ENCODE data around the gene CLCN7.
"Not testable (repeated sequence)": the region's sequence is repeated elsewhere in the genome, so short reads cannot be mapped to it uniquely, and the experiment has no call there.

Gene CLCN7

DNA sequence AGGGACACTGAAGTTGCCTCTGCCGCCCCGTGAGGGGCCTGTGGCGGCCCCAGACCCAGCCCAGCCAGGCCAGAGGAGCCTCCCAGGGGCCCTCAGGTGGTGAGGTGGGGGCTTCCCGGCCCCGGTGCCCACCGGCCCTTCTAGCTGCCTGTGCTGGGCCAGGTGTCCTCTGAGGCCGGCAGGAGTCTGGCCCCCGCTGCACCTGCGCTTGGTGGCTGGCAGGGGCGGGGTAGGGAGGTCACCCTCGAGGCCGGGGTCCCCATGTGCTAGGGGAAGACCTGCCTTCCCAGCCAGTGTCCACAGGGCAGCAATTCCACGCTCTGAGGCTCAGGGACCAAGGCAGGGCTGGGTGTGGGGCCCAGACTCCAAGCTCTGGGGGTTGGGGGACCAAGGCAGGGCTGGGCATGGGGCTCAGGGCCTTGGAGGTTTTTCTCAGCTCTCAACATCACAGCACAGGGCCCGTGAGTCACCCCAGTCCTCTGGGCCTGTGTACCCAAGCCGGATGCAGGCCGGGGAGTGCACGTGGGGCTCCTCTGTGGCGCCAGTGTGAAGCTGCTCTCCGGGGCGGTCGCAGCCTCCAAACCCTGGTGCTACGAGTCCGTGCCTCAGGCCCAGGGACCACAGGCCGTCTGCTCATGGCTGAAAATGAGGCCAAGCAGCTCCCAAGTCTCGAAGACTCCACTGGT lies 29.2 kb downstream of the CLCN7 start:
- H3K36me3 ChIP-seq (ENCODE audit: control insufficient read depth, insufficient read depth, low read length): peaks cover 3% of the 10 kb centered on the region
- no peaks in the 10 kb centered on the region for H3K27me3 ChIP-seq (ENCODE audit: control insufficient read depth, insufficient read depth, low read length, poor library complexity, severe bottlenecking)
- H3K4me1 ChIP-seq (ENCODE audit: control insufficient read depth, insufficient read depth, low read length): no peaks in the 10 kb centered on the region
- no peaks in the 10 kb centered on the region for H3K9me3 ChIP-seq (ENCODE audit: control insufficient read depth, low read length)
- H3K4me3 ChIP-seq (ENCODE audit: insufficient read depth, low read depth, low read length): no peak overlapping the region
- WGBS, 2 experiments: 94% methylated on average over 25 of the region's 25 CpGs
- H3K27ac ChIP-seq (ENCODE audit: insufficient read depth, low read depth, low read length, poor library complexity, severe bottlenecking): no peak overlapping the region

DNA sequence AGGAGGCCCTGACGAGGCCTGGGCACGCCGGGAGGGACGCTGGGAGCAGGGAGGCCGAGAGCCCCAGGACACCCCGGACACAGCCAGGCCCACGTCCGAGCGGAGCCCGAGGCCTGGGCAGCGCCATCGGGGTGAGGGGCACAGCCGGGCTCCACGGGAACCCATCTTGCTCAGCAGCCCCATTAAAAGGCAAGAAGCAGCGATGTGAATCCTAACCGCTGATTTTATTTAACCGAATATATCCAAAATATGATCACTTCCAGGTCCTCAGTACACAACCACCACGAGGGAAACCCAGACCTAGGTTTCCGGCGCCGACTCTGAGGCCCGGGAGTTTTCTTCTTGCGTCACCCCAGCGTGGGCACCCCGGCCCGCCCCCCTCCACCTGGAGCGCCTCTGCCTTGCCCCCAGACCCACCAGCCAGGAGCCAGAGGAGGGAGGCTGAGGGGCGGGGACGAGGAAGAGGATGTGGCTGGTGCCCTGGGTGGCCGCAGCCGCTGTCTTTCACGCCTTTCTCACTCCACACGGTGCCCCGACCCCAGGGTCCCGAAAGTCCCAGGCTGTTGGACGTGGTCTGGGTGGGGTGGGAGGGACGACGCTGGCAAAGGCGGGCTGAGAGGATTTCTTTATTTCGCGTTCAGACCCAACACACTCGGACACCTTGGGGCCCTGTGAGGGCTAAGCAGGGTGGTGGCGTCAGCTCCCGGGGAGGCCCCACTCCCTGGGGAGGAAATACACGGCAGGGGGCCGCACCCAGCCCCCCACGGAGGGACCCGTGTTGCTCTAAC lies 29.9 kb downstream of the CLCN7 start:
- H3K27me3 ChIP-seq (ENCODE audit: control insufficient read depth, insufficient read depth, low read length, poor library complexity, severe bottlenecking): no peaks in the 10 kb centered on the region
- no peaks in the 10 kb centered on the region for H3K9me3 ChIP-seq (ENCODE audit: control insufficient read depth, low read length)
- no peaks in the 10 kb centered on the region for H3K4me1 ChIP-seq (ENCODE audit: control insufficient read depth, insufficient read depth, low read length)
- H3K4me3 ChIP-seq (ENCODE audit: insufficient read depth, low read depth, low read length): no peak overlapping the region
- peaks cover 3% of the 10 kb centered on the region for H3K36me3 ChIP-seq (ENCODE audit: control insufficient read depth, insufficient read depth, low read length)
- 94% methylated on average over 48 of the region's 48 CpGs for WGBS, 2 experiments
- no peak overlapping the region for H3K27ac ChIP-seq (ENCODE audit: insufficient read depth, low read depth, low read length, poor library complexity, severe bottlenecking)

DNA sequence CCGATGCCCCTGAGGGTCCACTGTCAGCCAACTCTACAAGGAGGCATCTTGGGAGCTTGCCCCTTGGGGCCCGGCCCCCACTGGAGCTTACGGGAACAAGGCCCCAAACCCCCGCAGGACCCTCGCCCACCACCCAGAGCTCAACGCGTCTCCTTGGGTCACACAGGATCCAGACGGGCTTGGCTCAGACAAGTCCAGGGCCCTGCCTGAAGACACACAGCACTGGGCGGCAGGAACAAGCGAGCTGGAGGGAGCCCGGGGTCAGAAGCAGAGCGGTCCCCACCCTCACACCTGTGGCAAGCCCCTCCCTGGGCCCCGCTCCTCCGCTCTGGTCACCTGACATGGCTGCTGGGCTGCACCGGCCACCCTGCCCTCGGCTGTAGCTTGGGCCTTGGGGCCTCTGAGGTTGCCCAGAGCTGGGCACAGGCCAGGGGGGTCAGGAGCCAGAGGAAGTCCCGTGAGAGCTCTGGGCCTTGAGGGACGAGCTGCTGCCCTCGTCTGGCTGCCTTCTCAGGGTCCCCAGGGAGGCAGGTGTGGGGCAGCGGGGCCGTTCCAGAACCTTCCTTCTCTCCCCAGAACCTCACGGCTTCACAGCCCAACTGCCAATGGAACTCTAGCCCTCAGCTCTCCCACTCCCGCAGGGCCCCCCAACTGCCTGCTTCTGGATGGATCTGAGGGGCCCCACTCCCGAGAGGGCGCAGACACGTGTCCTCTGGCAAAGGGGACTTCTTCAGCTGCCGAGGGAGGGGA lies 30.7 kb downstream of the CLCN7 start, which contains the start of gene CCDC154:
CCDC154 (minus strand) TSS at position 577 of the 750 bp plus-strand sequence; CDS start at position 343, 234 bp downstream.
- WGBS, 2 experiments: 91% methylated on average over 27 of the region's 27 CpGs
- Histone ChIP-seq H3K36me3 (ENCODE audit: control insufficient read depth, insufficient read depth, low read length) (no peaks in the 10 kb centered on the region), H3K4me1 (ENCODE audit: control insufficient read depth, insufficient read depth, low read length) (no peaks in the 10 kb centered on the region), H3K27ac (ENCODE audit: insufficient read depth, low read depth, low read length, poor library complexity, severe bottlenecking) (peak within 1 kb of the TSS; percentile 8), H3K4me3 (ENCODE audit: insufficient read depth, low read depth, low read length) (no peak within 1 kb of the TSS), H3K9me3 (ENCODE audit: control insufficient read depth, low read length) (no peaks in the 10 kb centered on the region), H3K27me3 (ENCODE audit: control insufficient read depth, insufficient read depth, low read length, poor library complexity, severe bottlenecking) (no peaks in the 10 kb centered on the region)

DNA sequence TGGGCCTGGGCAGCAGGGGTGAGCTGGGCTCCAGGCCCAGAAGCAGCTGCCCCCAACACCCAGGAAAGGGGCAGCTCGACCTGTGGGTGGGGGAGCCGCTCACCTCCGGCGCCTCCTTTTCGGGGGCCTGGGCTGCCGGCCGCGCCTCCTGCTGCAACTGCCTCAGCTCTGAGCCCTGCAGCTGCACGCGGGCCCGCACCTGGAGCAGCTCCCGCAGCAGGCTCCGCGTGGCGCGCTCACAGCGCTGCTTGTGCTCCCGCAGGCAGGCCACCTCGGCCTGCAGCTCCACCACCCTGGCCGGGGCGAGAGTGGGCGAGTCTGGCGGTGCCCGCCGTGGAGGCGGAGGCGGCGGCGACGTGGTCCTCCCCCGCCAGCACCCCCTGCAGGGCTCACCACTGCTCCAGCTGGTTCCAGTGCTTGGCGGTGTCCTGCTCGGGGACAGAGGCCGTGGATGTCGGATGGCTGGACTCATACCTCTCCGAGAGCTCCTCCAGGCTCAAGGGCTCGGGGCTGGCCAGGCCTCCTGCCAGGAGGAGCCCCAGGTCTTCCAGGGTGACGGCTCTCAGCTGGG lies 31.3 kb downstream of the CLCN7 start:
- peak overlapping the region; percentile 8 for H3K27ac ChIP-seq (ENCODE audit: insufficient read depth, low read depth, low read length, poor library complexity, severe bottlenecking)
- 88% methylated on average over 38 of the region's 38 CpGs for WGBS, 2 experiments

DNA sequence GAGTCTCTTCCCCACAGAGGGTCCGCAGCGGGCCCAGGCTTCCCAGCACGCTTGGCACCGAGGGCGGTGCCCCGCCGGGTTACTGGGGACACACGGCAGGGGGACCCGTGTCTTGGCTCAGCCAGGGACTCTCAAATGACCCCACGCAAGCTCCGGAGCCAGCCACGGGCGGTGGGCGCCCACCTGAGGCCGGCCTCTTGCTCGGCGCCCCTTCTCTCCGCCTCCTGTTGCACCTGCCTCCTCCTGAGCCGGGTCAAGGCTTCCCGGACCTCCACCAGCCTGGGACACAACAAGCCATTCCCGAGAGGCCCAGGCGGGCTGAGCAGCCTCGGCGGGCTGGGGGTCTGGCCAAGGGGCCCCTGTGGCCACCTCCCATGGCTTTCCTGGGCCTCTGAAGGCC lies 32.1 kb downstream of the CLCN7 start:
- H3K27me3 ChIP-seq (ENCODE audit: control insufficient read depth, insufficient read depth, low read length, poor library complexity, severe bottlenecking): no peaks in the 10 kb centered on the region
- no peak overlapping the region for H3K27ac ChIP-seq (ENCODE audit: insufficient read depth, low read depth, low read length, poor library complexity, severe bottlenecking)
- H3K4me1 ChIP-seq (ENCODE audit: control insufficient read depth, insufficient read depth, low read length): no peaks in the 10 kb centered on the region
- 91 to 92% methylated on average over 24 of the region's 24 CpGs for WGBS, 2 experiments
- no peak overlapping the region for H3K4me3 ChIP-seq (ENCODE audit: insufficient read depth, low read depth, low read length)
- H3K9me3 ChIP-seq (ENCODE audit: control insufficient read depth, low read length): no peaks in the 10 kb centered on the region
- H3K36me3 ChIP-seq (ENCODE audit: control insufficient read depth, insufficient read depth, low read length): no peaks in the 10 kb centered on the region

More for the DNA sequence above, 31.3 kb downstream of the CLCN7 start:
- Histone ChIP-seq H3K36me3 (ENCODE audit: control insufficient read depth, insufficient read depth, low read length) (no peaks in the 10 kb centered on the region), H3K4me3 (ENCODE audit: insufficient read depth, low read depth, low read length) (no peak overlapping the region), H3K4me1 (ENCODE audit: control insufficient read depth, insufficient read depth, low read length) (no peaks in the 10 kb centered on the region), H3K27me3 (ENCODE audit: control insufficient read depth, insufficient read depth, low read length, poor library complexity, severe bottlenecking) (no peaks in the 10 kb centered on the region), H3K9me3 (ENCODE audit: control insufficient read depth, low read length) (no peaks in the 10 kb centered on the region)

DNA sequence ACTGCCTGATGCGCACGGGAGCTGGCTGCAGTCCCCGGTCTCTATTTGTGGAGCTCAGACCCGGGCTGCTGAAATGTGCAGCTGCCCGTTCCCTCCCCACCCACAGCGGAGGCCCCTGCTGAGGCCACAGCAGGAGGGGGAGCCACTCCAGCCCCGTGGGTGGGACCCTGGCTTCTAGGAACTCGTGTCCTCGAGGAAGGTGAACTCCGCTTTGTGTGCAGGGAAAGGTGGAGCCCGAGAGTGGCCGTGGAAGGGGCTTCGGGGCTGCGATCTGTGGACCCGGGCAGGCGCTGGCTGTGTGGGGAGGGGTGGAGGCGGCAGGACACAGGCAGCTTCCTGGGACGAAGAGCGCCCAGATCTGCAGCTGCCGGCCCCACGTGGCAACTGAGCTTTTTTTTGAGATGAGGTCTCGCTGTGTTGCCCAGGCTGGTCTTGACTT lies 33.4 kb downstream of the CLCN7 start:
- Histone ChIP-seq H3K27ac (ENCODE audit: insufficient read depth, low read depth, low read length, poor library complexity, severe bottlenecking) (no peak overlapping the region), H3K4me3 (ENCODE audit: insufficient read depth, low read depth, low read length) (no peak overlapping the region), H3K4me1 (ENCODE audit: control insufficient read depth, insufficient read depth, low read length) (no peaks in the 10 kb centered on the region), H3K36me3 (ENCODE audit: control insufficient read depth, insufficient read depth, low read length) (no peaks in the 10 kb centered on the region), H3K27me3 (ENCODE audit: control insufficient read depth, insufficient read depth, low read length, poor library complexity, severe bottlenecking) (no peaks in the 10 kb centered on the region), H3K9me3 (ENCODE audit: control insufficient read depth, low read length) (no peaks in the 10 kb centered on the region)
- 84 to 88% methylated on average over 22 of the region's 22 CpGs for WGBS, 2 experiments

DNA sequence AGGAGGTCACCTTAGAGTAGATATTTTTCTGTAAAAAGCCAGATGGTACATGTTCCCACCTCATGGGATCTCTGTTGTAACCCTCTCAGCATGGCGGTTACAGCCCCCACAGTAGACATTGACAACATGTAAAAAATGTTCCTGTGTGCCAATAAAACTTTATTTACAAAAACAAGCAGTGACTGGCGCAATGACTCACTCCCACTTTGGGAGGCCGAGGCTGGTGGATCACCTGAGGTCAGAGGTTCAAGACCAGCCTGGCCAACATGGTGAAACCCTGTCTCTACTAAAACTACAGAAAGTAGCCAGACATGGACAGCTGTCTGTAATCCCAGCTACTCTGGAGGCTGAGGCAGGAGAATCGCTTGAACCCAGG lies 35.1 kb downstream of the CLCN7 start:
- H3K9me3 ChIP-seq (ENCODE audit: control insufficient read depth, low read length); H3K36me3 ChIP-seq (ENCODE audit: control insufficient read depth, insufficient read depth, low read length); H3K27me3 ChIP-seq (ENCODE audit: control insufficient read depth, insufficient read depth, low read length, poor library complexity, severe bottlenecking); H3K4me3 ChIP-seq (ENCODE audit: insufficient read depth, low read depth, low read length); H3K27ac ChIP-seq (ENCODE audit: insufficient read depth, low read depth, low read length, poor library complexity, severe bottlenecking); H3K4me1 ChIP-seq (ENCODE audit: control insufficient read depth, insufficient read depth, low read length): not testable (repeated sequence)
- WGBS, 2 experiments: 94 to 95% methylated on average over 4 of the region's 4 CpGs

DNA sequence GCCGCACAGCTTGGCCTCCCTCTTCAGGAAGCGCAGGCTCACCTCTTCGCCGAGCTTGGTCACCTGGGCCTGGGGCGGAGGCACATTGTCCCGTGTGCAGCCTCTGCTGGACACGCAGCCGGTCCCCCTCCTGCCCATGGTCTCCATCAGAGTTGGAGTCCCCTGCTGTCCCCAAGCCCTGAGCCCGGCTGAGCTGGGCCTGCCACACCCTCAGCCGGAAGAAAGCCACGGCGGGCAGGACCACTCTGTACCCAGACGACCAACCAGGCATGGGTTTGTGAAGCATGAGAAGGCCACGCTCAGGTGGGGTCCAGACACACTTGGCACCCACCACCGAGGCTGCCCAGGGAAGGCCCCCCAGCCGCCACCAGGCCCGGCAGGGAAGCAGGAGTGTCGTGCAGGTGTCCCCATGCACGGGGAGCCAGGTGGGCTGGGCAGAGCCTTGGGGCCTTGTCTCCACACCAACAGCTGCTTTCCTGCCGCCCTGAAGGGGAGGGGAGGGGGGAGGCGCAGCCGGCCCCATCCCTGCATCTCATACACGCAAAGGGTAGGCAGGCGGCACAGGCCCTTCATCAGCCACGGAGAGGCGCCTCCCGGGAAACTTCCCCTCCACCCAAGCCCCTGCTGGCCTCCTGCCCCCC lies 35.6 kb downstream of the CLCN7 start:
- H3K27ac ChIP-seq (ENCODE audit: insufficient read depth, low read depth, low read length, poor library complexity, severe bottlenecking): no peak overlapping the region
- no peaks in the 10 kb centered on the region for H3K9me3 ChIP-seq (ENCODE audit: control insufficient read depth, low read length)
- H3K4me3 ChIP-seq (ENCODE audit: insufficient read depth, low read depth, low read length): no peak overlapping the region
- no peaks in the 10 kb centered on the region for H3K4me1 ChIP-seq (ENCODE audit: control insufficient read depth, insufficient read depth, low read length)
- no peaks in the 10 kb centered on the region for H3K36me3 ChIP-seq (ENCODE audit: control insufficient read depth, insufficient read depth, low read length)
- no peaks in the 10 kb centered on the region for H3K27me3 ChIP-seq (ENCODE audit: control insufficient read depth, insufficient read depth, low read length, poor library complexity, severe bottlenecking)
- WGBS, 2 experiments: 89 to 94% methylated on average over 27 of the region's 27 CpGs

DNA sequence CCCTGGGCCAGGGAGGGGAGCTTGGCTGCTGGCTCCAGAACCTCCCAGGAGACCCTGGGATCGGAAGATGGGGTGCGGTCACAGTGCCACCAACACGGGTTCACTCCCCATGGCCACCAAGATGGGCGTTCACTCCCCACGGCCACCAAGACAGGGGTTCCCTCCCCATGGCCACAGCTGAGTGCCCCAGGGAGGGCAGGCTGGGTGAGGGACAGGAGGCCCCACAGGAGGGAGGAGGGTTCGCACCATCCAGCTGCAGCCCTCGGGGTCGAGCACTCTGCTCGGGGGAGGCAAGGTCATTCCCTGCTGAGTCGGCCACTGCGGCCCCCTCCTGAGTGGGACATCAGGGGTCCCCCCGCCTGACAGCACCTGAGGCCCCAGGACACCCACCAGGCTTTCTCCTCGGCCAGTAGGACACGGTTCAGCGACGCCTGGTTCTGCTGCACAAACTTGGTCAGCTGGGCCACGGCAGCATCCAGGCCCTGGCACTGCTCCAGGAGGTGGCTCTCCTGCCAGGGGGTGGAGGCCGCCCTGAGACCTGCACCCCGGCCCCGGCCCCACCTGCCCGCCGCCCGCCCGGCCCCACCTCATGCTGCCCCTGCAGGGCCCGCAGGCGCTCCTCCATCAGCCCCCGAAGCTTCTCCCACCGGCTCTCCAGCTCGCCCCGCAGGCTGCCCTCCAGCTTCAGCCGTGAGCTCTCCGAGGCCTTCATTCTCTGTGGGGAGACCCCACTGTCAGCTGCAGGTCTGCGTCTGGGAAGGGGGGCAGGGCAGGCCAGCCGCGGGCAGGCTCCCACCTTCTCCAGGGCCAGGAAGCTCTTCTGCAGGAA lies 36.4 kb downstream of the CLCN7 start:
- Histone ChIP-seq H3K27ac (ENCODE audit: insufficient read depth, low read depth, low read length, poor library complexity, severe bottlenecking) (no peak overlapping the region), H3K4me1 (ENCODE audit: control insufficient read depth, insufficient read depth, low read length) (no peaks in the 10 kb centered on the region), H3K4me3 (ENCODE audit: insufficient read depth, low read depth, low read length) (no peak overlapping the region), H3K9me3 (ENCODE audit: control insufficient read depth, low read length) (no peaks in the 10 kb centered on the region), H3K36me3 (ENCODE audit: control insufficient read depth, insufficient read depth, low read length) (no peaks in the 10 kb centered on the region), H3K27me3 (ENCODE audit: control insufficient read depth, insufficient read depth, low read length, poor library complexity, severe bottlenecking) (no peaks in the 10 kb centered on the region)
- WGBS, 2 experiments: 92 to 93% methylated on average over 35 of the region's 35 CpGs
